ENCODE measurements around the gene PICK1. TPM values are rescaled to one million over a fixed set of nuclear protein-coding genes. Genes with fewer than 3 reads are reported as not detected.

PICK1 gene
- total RNA-seq, 1 experiment from 2014 or later, result 35.7 TPM

DNA sequence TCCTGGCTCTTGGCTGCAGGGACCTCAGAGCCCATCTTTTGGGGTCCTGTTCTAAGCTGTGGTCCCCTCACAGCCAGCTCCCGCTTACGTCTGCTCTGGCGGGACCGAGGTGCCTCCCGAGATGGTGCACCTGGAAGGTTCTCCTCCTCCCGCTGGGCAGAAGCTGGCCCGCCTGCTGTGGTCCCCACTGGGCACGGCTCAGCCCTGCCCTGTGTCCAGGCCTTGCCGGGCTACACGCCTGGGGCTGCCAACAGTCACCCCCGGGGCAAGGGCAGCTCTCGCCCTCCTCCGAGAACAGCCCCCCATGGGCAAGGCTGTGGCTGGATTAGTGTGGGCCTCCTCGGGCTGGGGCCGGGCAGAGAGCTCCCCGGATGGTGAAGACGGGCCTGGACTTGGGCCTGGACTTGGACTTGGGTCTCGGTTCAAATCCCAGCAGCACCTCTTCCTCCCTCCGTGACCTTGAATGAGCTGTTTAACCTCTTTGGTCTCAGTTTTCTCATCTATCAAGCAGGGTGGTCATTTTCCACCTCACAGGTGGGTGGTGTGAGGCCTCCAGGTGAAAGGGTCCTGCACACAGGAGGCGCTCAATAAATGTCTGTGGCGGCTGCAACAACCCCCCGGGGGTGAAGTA lies 52.3 kb downstream of the PICK1 start:
- Mint-ChIP-seq H3K36me3 (ENCODE audit: insufficient read depth in 1 of 3, low read depth in 3 of 3) (peaks cover 0 to 2% (median 0%) of the 10 kb centered on the region in 3 experiments; a peak in 3 of 7 replicates), H3K4me3 (no peak overlapping the region), H3K4me1 (peaks cover 2 to 9% of the 10 kb centered on the region in 2 experiments), H3K9me3 (peaks cover 0 to 3% of the 10 kb centered on the region in 2 experiments; a peak in 1 of 5 replicates), H3K27me3 (ENCODE audit: low read depth) (no peaks in the 10 kb centered on the region; the same call in 1 of the 2 replicates), H3K27ac (no peak overlapping the region)
- H2AK5ac ChIP-seq (ENCODE audit: insufficient read length, low read length), result no peak overlapping the region
- H3K18ac ChIP-seq (ENCODE audit: insufficient read length, low read depth, low read length), result no peak overlapping the region
- H2AFZ ChIP-seq (ENCODE audit: low read length), result no peak overlapping the region
- H3K4me2 ChIP-seq (ENCODE audit: insufficient read depth, insufficient read length, low read length), result no peak overlapping the region
- H3K14ac ChIP-seq (ENCODE audit: insufficient read depth, low read length), result no peak overlapping the region
- no peak overlapping the region for H3K23ac ChIP-seq (ENCODE audit: insufficient read length, low read depth, low read length)
- no peak overlapping the region for H4K91ac ChIP-seq (ENCODE audit: insufficient read length, low read depth, low read length)
- DNase-seq, result no peak
- H4K5ac ChIP-seq (ENCODE audit: insufficient read length, low read depth, low read length), result no peak overlapping the region
- H3K27me3 ChIP-seq (ENCODE audit: insufficient read depth, low read length), result no peaks in the 10 kb centered on the region
- H3T11ph ChIP-seq (ENCODE audit: low read length), result no peak overlapping the region
- no peak for TF ChIP-seq CTCF (conservative IDR thresholded peaks at IDR 0.05)
- H4K20me1 ChIP-seq (ENCODE audit: control insufficient read depth, insufficient read depth, insufficient read length), result peaks cover 2% of the 10 kb centered on the region
- no peaks in the 10 kb centered on the region for H3K23me2 ChIP-seq (ENCODE audit: insufficient read length, low read depth, low read length, poor library complexity, severe bottlenecking)
- H2BK12ac ChIP-seq (ENCODE audit: insufficient read length, low read depth, low read length), result no peak overlapping the region
- H3K79me1 ChIP-seq (ENCODE audit: insufficient read depth, low read depth, low read length, poor library complexity, severe bottlenecking), result no peaks in the 10 kb centered on the region
- no peaks in the 10 kb centered on the region for H3K4me1 ChIP-seq (ENCODE audit: insufficient read depth, low read length)
- H3K9ac ChIP-seq (ENCODE audit: extremely low read depth, insufficient read length, low read length), result no peak overlapping the region
- no peak overlapping the region for H2BK20ac ChIP-seq (ENCODE audit: low read depth, low read length, poor library complexity, severe bottlenecking)
- no peak overlapping the region for H3K4ac ChIP-seq (ENCODE audit: low read depth, low read length)
- H4K8ac ChIP-seq (replicated peaks; ENCODE audit: insufficient read length, low read depth, low read length), result no peak overlapping the region
- H3K79me2 ChIP-seq (ENCODE audit: insufficient read depth, low read length), result no peaks in the 10 kb centered on the region
- H3K9me3 ChIP-seq (ENCODE audit: control insufficient read depth, low read depth, low read length), result no peaks in the 10 kb centered on the region
- no peak overlapping the region for H3K27ac ChIP-seq (ENCODE audit: insufficient read length, low read depth, low read length)
- no peak overlapping the region for H3K56ac ChIP-seq (ENCODE audit: insufficient read length, low read depth, low read length)
- WGBS (ENCODE audit: extremely low coverage, insufficient read length, low lambda C conversion rate), result no CpG with 5 or more reads among the region's 22 CpGs
- no peak overlapping the region for H2BK5ac ChIP-seq (ENCODE audit: insufficient read length, low read length)
- H2BK120ac ChIP-seq (ENCODE audit: low read depth, low read length, poor library complexity, severe bottlenecking), result no peak overlapping the region
- no peak overlapping the region for H2BK15ac ChIP-seq (ENCODE audit: low read depth, low read length)
